DOHH2 (cell line): ENCODE measurements around the gene OR10K2.

Source experiments
- H3F3A ChIP-seq: fragments of 200-600 bp; sonication (generic), shearing (Covaris generic); 2 replicates; pipeline ENCODE4 v1.6.0; 2016; ENCODE audit warnings: antibody characterized with exemption, mild to moderate bottlenecking; ENCODE audit not compliant: control insufficient read depth, insufficient read depth
- H3K27ac ChIP-seq: fragments of 200-600 bp; sonication (generic); 2 replicates; pipeline ENCODE4 v1.5.1; 2014; ENCODE audit warnings: low read depth, mild to moderate bottlenecking, low read length, moderate library complexity
- H3K27me3 ChIP-seq: fragments of 200-600 bp; sonication (generic); 2 replicates; pipeline ENCODE4 v1.6.1; 2014; ENCODE audit warnings: mild to moderate bottlenecking, low read length, mixed read lengths; ENCODE audit not compliant: control insufficient read depth
- H3K36me3 ChIP-seq: fragments of 200-600 bp; sonication (generic); 2 replicates; pipeline ENCODE4 v1.6.1; 2014; ENCODE audit warnings: mild to moderate bottlenecking, low read length, moderate library complexity, mixed read lengths; ENCODE audit not compliant: control insufficient read depth
- H3K4me1 ChIP-seq: fragments of 200-600 bp; sonication (generic); 2 replicates; pipeline ENCODE4 v1.6.1; 2014; ENCODE audit warnings: mild to moderate bottlenecking, low read length, mixed read lengths; ENCODE audit not compliant: control insufficient read depth
- H3K4me2 ChIP-seq: fragments of 200-600 bp; sonication (generic); 2 replicates; pipeline ENCODE4 v1.6.0; 2014; ENCODE audit warnings: mild to moderate bottlenecking, low read length, moderate library complexity
- H3K4me3 ChIP-seq: fragments of 200-600 bp; sonication (generic); 2 replicates; pipeline ENCODE4 v1.5.1; 2014; ENCODE audit warnings: mild to moderate bottlenecking, low read length, mixed read lengths
- H3K79me2 ChIP-seq: fragments of 200-600 bp; sonication (generic); 2 replicates; pipeline ENCODE4 v1.6.1; 2014; ENCODE audit warnings: mild to moderate bottlenecking, low read length, mixed read lengths; ENCODE audit not compliant: control insufficient read depth
- H3K9me2 ChIP-seq: fragments of 200-600 bp; sonication (generic); replicated peaks from 2 replicates; pipeline ENCODE4 v1.6.1; 2014; ENCODE audit warnings: mild to moderate bottlenecking, low read length, mixed read lengths; ENCODE audit not compliant: control insufficient read depth
- H3K9me3 ChIP-seq: fragments of 200-600 bp; sonication (generic); 2 replicates; pipeline ENCODE4 v1.6.1; 2014; ENCODE audit warnings: antibody characterized with exemption, low read length, mixed read lengths; ENCODE audit not compliant: control insufficient read depth, insufficient read depth
- H4K20me1 ChIP-seq: fragments of 200-600 bp; sonication (generic); 2 replicates; pipeline ENCODE4 v1.6.0; 2014; ENCODE audit warnings: low read depth, mild to moderate bottlenecking, antibody characterized with exemption, low read length, moderate library complexity; ENCODE audit not compliant: control insufficient read depth, insufficient read depth
- CTCF ChIP-seq: fragments of 200-600 bp; sonication (generic); IDR thresholded peaks from one replicate; pipeline ENCODE4 v1.5.1; 2014; ENCODE audit warnings: antibody characterized with exemption, mild to moderate bottlenecking, low read depth, low read length; ENCODE audit not compliant: poor library complexity, severe bottlenecking
- EZH2phosphoT487 ChIP-seq: fragments of 200-600 bp; sonication (generic); IDR thresholded peaks from 2 replicates; pipeline ENCODE4 v1.6.1; 2017; ENCODE audit warnings: borderline replicate concordance, mild to moderate bottlenecking, antibody characterized with exemption, low read length, moderate library complexity, mixed read lengths

The OR10K2 gene

GRCh38 chr1:158425027-158425426 is 1.0 kb downstream of the OR10K2 start:
- H3K9me2 ChIP-seq = no peaks in the 10 kb centered on the region
- no peaks in the 10 kb centered on the region for H3K27me3 ChIP-seq
- no peaks in the 10 kb centered on the region for H4K20me1 ChIP-seq
- TF ChIP-seq CTCF (no peak), EZH2phosphoT487 (no peak)
- H3K36me3 ChIP-seq = no peaks in the 10 kb centered on the region
- H3K27ac ChIP-seq = no peak overlapping the region
- H3K4me2 ChIP-seq = no peak overlapping the region
- H3K4me1 ChIP-seq = no peaks in the 10 kb centered on the region
- H3K9me3 ChIP-seq = no peaks in the 10 kb centered on the region
- no peaks in the 10 kb centered on the region for H3K79me2 ChIP-seq
- no peak overlapping the region for H3K4me3 ChIP-seq
- H3F3A ChIP-seq = no peaks in the 10 kb centered on the region

GRCh38 chr1:158422212-158422611 is 3.8 kb downstream of the OR10K2 start:
- TF ChIP-seq CTCF = no peak
- TF ChIP-seq EZH2phosphoT487 = no peak
- Histone ChIP-seq H3K27me3 (no peaks in the 10 kb centered on the region), H3K27ac (no peak overlapping the region), H4K20me1 (no peaks in the 10 kb centered on the region), H3K4me2 (no peak overlapping the region), H3K4me3 (no peak overlapping the region), H3K9me3 (no peaks in the 10 kb centered on the region), H3K9me2 (no peaks in the 10 kb centered on the region), H3K36me3 (no peaks in the 10 kb centered on the region), H3K4me1 (no peaks in the 10 kb centered on the region), H3F3A (no peaks in the 10 kb centered on the region), H3K79me2 (no peaks in the 10 kb centered on the region)

- Histone ChIP-seq H3K27me3 (peaks cover 2% of the 10 kb centered on the region; the same call in 1 of the 2 replicates), H3K36me3 (no peaks in the 10 kb centered on the region), H3F3A (no peaks in the 10 kb centered on the region), H3K4me3 (no peak overlapping the region), H3K4me1 (no peaks in the 10 kb centered on the region), H3K79me2 (no peaks in the 10 kb centered on the region), H3K27ac (no peak overlapping the region), H3K9me2 (no peaks in the 10 kb centered on the region), H3K9me3 (no peaks in the 10 kb centered on the region), H3K4me2 (no peak overlapping the region), H4K20me1 (no peaks in the 10 kb centered on the region)
- TF ChIP-seq EZH2phosphoT487 = no peak
- no peak for TF ChIP-seq CTCF
Measured at GRCh38 chr1:158417586-158417985, 8.5 kb downstream of the OR10K2 start.
